HG02571 (cell line): ENCODE data around the gene DMRTC2.

Source experiments
- ATAC-seq: cut with Tn5 transposase; IDR thresholded peaks from one replicate; pipeline ENCODE4 v1.9.1; 2021; ENCODE audit warnings: mild to moderate bottlenecking, moderate library complexity; ENCODE audit not compliant: unreplicated experiment

Gene DMRTC2

DNA sequence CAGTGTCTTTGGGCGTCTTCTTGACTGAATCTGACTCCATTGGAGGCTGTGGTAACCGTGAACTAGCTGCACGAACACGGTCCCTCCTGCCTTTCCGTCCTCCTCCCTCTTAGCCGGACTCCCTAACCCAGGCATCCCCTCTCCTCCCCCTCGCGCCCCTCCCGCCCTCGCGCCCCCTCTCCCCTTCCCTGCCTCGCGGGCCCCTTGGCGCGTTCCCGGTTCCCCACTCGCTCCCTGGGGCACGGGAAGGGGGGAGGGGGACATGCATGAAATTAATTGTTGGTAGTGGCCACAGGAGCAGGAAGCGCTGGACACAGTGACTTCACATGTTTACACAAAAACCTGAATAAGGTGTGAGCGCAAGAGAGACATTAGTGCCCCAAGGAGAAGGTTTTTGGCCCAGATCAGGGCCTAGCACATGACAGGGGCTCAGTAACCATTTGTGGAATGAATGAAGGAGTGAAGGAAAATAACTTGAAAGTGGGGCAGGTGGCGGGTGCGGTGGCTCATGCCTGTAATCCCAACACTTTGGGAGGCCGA is 279 bp downstream of the DMRTC2 start:
- no peak for ATAC-seq

- ATAC-seq: no peak
Measured at GRCh38 chr19:41847351-41848105, 2.7 kb downstream of the DMRTC2 start.

DNA sequence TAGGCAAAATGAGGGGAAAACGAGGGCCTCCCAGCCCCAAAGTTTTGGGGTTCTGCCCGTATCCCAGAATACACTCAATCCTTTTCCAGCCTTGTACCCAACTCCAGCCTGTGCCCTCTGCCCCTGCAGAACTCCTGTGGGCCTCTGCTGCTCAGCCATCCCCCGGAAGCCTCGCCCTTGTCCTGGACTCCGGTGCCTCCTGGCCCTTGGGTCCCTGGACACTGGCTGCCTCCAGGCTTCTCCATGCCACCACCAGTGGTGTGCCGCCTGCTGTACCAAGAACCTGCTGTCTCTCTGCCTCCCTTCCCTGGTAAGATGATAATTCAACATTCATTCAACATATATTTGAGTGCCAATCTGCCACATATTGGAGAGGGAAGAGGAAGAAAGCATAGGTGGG is 3.8 kb downstream of the DMRTC2 start:
- no peak for ATAC-seq

- no peak for ATAC-seq
Measured at GRCh38 chr19:41849067-41849466, 4.2 kb downstream of the DMRTC2 start.

DNA sequence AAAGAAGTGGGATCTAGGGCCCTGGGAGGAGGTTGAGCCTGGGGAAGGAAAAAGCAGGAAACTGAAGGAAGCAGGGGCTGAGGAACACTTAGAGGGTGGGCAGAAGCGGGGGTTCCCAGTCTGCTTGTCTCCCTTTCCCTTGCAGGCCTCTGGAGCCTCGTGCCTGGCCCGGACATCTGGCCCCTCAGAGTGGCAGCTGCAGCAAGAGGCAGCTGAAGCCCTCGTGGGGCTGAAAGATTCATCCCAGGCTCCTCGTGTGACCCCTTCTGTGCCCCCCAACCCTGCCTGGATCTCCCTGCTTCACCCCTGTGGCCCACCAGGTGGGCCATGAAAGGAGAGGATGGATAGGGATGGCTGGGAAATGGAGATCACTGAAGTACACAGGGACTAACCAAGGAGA is 5.5 kb downstream of the DMRTC2 start:
- no peak for ATAC-seq

- ATAC-seq: no peak
Measured at GRCh38 chr19:41851456-41851855, 6.6 kb downstream of the DMRTC2 start.

DNA sequence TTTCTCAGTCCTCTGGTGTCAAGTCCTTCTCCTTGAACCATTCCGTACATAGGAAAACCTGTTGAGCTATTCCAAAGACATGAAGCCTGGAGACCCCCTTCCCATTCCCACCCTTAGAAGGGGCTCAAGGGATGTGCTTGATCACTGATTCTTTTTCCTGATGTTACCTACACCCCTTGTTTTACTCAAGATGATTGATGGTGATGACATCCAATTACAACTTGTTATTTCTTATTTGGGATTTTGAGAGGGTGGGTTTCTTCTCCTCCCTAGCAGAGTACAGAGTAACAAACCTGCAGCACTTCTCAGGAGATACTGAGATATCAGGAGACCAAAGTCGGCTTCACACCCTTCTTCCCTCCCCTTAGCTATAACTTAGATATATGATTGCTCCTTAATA is 8.5 kb downstream of the DMRTC2 start:
- no peak for ATAC-seq

GRCh38 chr19:41853768-41854167 is 8.9 kb downstream of the DMRTC2 start:
- ATAC-seq: no peak

GRCh38 chr19:41859213-41859617 is 14.4 kb downstream of the DMRTC2 start:
- no peak for ATAC-seq

DNA sequence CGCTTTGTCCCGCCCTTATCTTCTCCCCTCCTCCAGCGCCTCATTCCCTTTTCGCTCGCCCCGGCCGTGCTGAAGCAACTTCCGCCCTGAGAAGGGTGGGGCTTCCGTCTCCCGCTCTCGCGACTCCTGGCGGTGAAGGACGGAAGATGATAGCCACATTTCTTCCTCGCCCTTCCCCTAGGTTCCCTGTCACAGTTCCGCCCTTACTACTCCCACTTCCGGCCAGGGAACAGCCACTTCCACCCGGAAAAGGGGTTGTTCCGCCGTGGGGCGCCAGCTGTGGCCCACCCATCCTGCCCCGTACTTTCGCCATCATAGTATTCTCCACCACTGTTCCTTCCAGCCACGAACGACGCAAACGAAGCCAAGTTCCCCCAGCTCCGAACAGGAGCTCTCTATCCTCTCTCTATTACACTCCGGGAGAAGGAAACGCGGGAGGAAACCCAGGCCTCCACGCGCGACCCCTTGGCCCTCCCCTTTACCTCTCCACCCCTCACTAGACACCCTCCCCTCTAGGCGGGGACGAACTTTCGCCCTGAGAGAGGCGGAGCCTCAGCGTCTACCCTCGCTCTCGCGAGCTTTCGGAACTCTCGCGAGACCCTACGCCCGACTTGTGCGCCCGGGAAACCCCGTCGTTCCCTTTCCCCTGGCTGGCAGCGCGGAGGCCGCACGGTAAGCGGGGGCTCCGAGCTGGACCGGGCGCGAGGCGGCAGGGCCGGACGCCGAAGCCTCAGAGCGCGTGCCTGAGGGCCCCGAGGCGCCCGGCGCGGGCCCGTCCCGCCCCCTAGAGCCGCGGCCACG is 15.0 kb downstream of the DMRTC2 start, which contains the start of gene RPS19:
TSS of gene RPS19 (plus strand) at position 638 of the 801 bp plus-strand sequence. CDS start 520 bp downstream, outside the sequence.
- ATAC-seq: peak; percentile 71

DNA sequence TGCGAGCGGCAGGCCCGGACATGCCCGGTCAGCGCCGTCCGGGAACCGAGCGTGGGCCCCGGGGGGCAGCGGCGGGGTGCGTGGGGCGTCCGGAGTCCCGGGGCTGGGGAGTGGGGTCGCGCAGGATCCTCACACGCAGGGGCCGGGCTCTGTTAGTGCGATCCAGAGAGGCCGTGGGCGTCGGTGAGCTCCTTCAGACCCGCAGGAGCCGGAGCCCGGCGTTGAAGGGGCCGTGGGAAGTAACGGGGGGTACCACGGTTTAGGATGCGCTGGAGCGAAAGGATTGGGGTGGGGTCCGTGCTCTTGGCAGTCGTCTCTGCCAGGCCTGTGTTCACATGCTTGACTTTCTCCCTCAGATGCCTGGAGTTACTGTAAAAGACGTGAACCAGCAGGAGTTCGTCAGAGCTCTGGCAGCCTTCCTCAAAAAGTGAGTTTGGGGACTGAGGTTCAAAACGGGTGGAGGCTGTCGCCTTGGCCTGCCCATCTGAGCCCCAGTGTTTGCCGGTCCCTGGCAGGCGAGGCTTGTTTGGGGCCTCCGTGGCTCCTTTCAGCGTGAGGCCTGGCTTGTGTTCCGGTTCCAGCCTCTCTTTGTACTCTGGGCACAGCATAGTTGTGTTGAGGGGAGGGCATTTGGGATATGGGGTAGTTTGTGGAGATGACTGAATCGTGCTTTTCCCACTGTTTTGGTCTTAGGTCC is 15.7 kb downstream of the DMRTC2 start:
- ATAC-seq: no peak

- no peak for ATAC-seq
Measured at GRCh38 chr19:41861116-41861768, 16.4 kb downstream of the DMRTC2 start.

GRCh38 chr19:41861846-41862245 is 17.0 kb downstream of the DMRTC2 start:
- ATAC-seq: no peak

- ATAC-seq: no peak
Measured at GRCh38 chr19:41862445-41862986, 17.7 kb downstream of the DMRTC2 start.

- ATAC-seq: no peak
Measured at GRCh38 chr19:41863209-41863931, 18.5 kb downstream of the DMRTC2 start.

DNA sequence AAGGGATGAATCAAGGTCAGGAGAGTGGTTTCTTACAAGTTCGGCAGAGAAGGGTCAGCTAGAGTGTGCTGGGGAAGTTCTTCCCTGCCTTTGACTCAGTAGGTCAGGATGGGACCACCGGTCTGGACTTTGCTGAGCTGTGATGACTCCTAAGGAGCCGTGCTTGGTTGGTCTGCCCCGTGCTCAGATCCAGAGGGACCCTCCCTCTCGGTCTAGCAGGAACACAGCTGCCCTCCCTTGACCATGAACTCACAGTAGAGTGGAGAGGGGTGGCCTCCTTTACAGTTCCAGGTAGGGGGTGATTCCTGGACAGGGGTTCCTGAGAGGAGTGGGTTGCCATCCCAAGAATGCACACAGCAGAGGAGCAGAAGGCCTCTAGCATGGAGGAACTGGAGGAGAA is 19.5 kb downstream of the DMRTC2 start:
- no peak for ATAC-seq

- ATAC-seq: no peak
Measured at GRCh38 chr19:41866284-41866683, 21.4 kb downstream of the DMRTC2 start.

- ATAC-seq: no peak
Measured at GRCh38 chr19:41868120-41868988, 23.5 kb downstream of the DMRTC2 start.

GRCh38 chr19:41868989-41869300 is 24.1 kb downstream of the DMRTC2 start:
- no peak for ATAC-seq
